Trophoblast cell (in vitro differentiated cells and primary cell): Measurements from ENCODE around the gene ZCCHC8. TPM values are rescaled to one million over a fixed set of nuclear protein-coding genes. Genes with fewer than 3 reads are reported as not detected.

ENCODE experiments used
- DNase-seq, 2 donors: peaks; one replicate each; pipeline ENCODE4 v3.0.0-alpha.2; 2016
- H2AFZ ChIP-seq: 2 replicates; pipeline ENCODE4 v1.6.1; 2013; ENCODE audit warnings: low read length, moderate library complexity, mild to moderate bottlenecking; ENCODE audit not compliant: insufficient read depth, poor library complexity
- H2AK5ac ChIP-seq: 2 replicates; pipeline ENCODE4 v1.6.1; 2013; ENCODE audit warnings: mild to moderate bottlenecking, low read length
- H2BK120ac ChIP-seq: 2 replicates; pipeline ENCODE4 v1.6.1; 2013; ENCODE audit warnings: low read length, mild to moderate bottlenecking, moderate library complexity; ENCODE audit not compliant: insufficient read depth, poor library complexity
- H2BK12ac ChIP-seq: 2 replicates; pipeline ENCODE4 v1.6.1; 2013; ENCODE audit warnings: mild to moderate bottlenecking, low read length, moderate library complexity
- H2BK5ac ChIP-seq: 2 replicates; pipeline ENCODE4 v1.6.1; 2013; ENCODE audit warnings: low read length, low read depth, moderate library complexity, mild to moderate bottlenecking; ENCODE audit not compliant: poor library complexity
- H3K14ac ChIP-seq: 2 replicates; pipeline ENCODE4 v1.6.1; 2013; ENCODE audit warnings: mild to moderate bottlenecking, low read length
- H3K18ac ChIP-seq: 2 replicates; pipeline ENCODE4 v1.6.1; 2013; ENCODE audit warnings: mild to moderate bottlenecking, low read length
- H3K23ac ChIP-seq: 2 replicates; pipeline ENCODE4 v1.6.1; 2013; ENCODE audit warnings: low read length
- H3K27ac ChIP-seq: 2 replicates; pipeline ENCODE4 v1.5.1; 2013; ENCODE audit warnings: low read depth, mild to moderate bottlenecking, inconsistent platforms, low read length, moderate library complexity
- H3K27me3 ChIP-seq: 2 replicates; pipeline ENCODE4 v1.6.1; 2013; ENCODE audit warnings: inconsistent platforms, mild to moderate bottlenecking, low read length, moderate library complexity; ENCODE audit not compliant: insufficient read depth
- H3K36me3 ChIP-seq, 2 experiments: 1 replicate in 1 of 2; 2 replicates in 1 of 2; pipeline ENCODE4 v1.6.1; 2013; ENCODE audit warnings: low read length in 2 of 2, mild to moderate bottlenecking in 2 of 2, moderate library complexity in 1 of 2; ENCODE audit not compliant: insufficient read depth in 2 of 2, control insufficient read depth in 1 of 2
- H3K4ac ChIP-seq: 2 replicates; pipeline ENCODE4 v1.6.1; 2013; ENCODE audit warnings: low read depth, mild to moderate bottlenecking, low read length, moderate library complexity
- H3K4me1 ChIP-seq, 2 experiments: 1 replicate in 1 of 2; 2 replicates in 1 of 2; pipeline ENCODE4 v1.6.1; 2013; ENCODE audit warnings: low read length in 2 of 2, mild to moderate bottlenecking in 2 of 2, moderate library complexity in 1 of 2; ENCODE audit not compliant: insufficient read depth in 2 of 2, control insufficient read depth in 1 of 2
- H3K4me2 ChIP-seq: 2 replicates; pipeline ENCODE4 v1.6.1; 2013; ENCODE audit warnings: inconsistent platforms, mild to moderate bottlenecking, low read length, moderate library complexity
- H3K4me3 ChIP-seq: 2 replicates; pipeline ENCODE4 v1.5.1; 2013; ENCODE audit warnings: mild to moderate bottlenecking, low read depth, low read length, inconsistent platforms
- H3K79me1 ChIP-seq: one replicate; pipeline ENCODE4 v1.6.1; 2013; ENCODE audit warnings: low read length
- H3K79me2 ChIP-seq: 2 replicates; pipeline ENCODE4 v1.6.1; 2013; ENCODE audit warnings: low read length, mild to moderate bottlenecking; ENCODE audit not compliant: control insufficient read depth, insufficient read depth, poor library complexity
- H3K9ac ChIP-seq: 2 replicates; pipeline ENCODE4 v1.6.1; 2013; ENCODE audit warnings: mild to moderate bottlenecking, low read length
- H3K9me3 ChIP-seq: 2 replicates; pipeline ENCODE4 v1.6.1; 2013; ENCODE audit warnings: low read depth, mild to moderate bottlenecking, control low read depth, inconsistent platforms, low read length; ENCODE audit not compliant: insufficient read depth
- H4K12ac ChIP-seq: 2 replicates; pipeline ENCODE4 v1.6.1; 2013; ENCODE audit warnings: low read depth, mild to moderate bottlenecking, low read length, moderate library complexity
- H4K8ac ChIP-seq: 2 replicates; pipeline ENCODE4 v1.6.1; 2013; ENCODE audit warnings: low read depth, mild to moderate bottlenecking, low read length, moderate library complexity
- H4K91ac ChIP-seq: one replicate; pipeline ENCODE4 v1.6.1; 2013; ENCODE audit warnings: low read depth, mild to moderate bottlenecking, low read length, moderate library complexity
- WGBS: extraction: QIAGEN DNeasy Blood & Tissue Kit; methylation state at CpG from one replicate; pipeline ENCODE4 v1.1.7; 2013; ENCODE audit warnings: missing lambda C conversion rate; ENCODE audit not compliant: insufficient read length, insufficient coverage; ENCODE audit errors: extremely low coverage; 5-methylcytosine and 5-hydroxymethylcytosine counted together
- polyA plus RNA-seq: library from polyadenylated mRNA; stranded (reverse); fragments of 200-250 nt; gene quantifications from 2 replicates; pipeline ENCODE4 v1.2.3, GENCODE V29; 2013

ZCCHC8 gene
- polyA plus RNA-seq, result 63.0 and 64.9 TPM in 2 replicates

DNA sequence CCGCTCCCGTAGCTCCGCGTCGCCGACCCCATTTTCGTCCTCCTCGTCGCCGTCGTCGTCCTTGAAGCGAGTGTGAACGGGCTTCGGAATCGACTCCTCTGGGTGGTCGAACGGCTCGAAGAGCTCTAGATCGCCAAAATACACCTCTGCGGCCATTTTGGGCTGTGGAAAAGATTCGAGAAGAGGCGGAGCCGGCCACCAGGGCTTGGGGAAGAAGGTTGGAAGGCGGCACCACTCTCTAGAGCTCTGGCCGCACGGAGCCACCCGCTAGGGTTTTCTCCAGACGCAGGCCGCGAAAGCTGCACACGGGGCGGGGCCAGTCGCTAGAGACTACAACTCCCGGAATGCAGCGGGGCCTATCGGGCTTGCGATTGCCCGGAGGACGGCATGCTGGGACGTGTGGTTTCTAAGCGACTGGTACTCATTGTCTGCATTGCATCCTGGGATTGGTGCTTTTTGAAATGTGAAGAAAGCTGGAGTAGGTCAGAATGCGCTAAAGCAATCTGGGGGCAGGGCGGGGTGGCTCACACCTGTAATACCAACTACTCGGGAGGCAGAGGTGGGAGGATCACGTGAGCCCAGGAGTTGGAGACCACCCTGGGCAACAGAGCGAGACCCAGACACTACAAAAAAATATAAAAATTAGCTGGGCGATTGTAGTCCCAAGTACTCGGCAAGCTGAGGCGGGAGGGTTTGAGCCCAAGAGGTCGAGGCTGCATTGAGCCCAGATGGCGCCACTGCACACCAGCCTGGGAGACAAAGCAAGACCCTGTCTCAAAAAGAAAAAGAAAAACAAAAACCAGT, at the start of gene ZCCHC8:
ZCCHC8 (minus strand) TSS at position 248 of the 804 bp plus-strand sequence; CDS start at position 156, 92 bp downstream.
- H3K36me3 ChIP-seq, result peaks cover 16 to 23% of the 10 kb centered on the region in 2 experiments
- H2AK5ac ChIP-seq, result peak within 1 kb of the TSS; percentile 11
- no peak within 1 kb of the TSS for H3K23ac ChIP-seq
- no peaks in the 10 kb centered on the region for H3K9me3 ChIP-seq
- peaks cover 0 to 2% of the 10 kb centered on the region in 2 experiments for H3K4me1 ChIP-seq
- H3K4ac ChIP-seq, result peak within 1 kb of the TSS; percentile 60
- peak within 1 kb of the TSS; percentile 71 for H3K14ac ChIP-seq
- peaks cover 6% of the 10 kb centered on the region for H3K79me2 ChIP-seq
- peak within 1 kb of the TSS; percentile 94 for H3K4me3 ChIP-seq
- H3K79me1 ChIP-seq, result peaks cover 8% of the 10 kb centered on the region
- H3K27ac ChIP-seq, result peak within 1 kb of the TSS; percentile 95
- H3K4me2 ChIP-seq, result peak within 1 kb of the TSS; percentile 78
- peak within 1 kb of the TSS; percentile 99 for H3K9ac ChIP-seq
- peak within 1 kb of the TSS; percentile 70 for H4K8ac ChIP-seq
- DNase-seq, result peak; percentile 100
- peak within 1 kb of the TSS; percentile 66 for H2AFZ ChIP-seq
- peak within 1 kb of the TSS; percentile 80 for H4K91ac ChIP-seq
- peak within 1 kb of the TSS; percentile 69 for H2BK5ac ChIP-seq
- H3K27me3 ChIP-seq, result no peaks in the 10 kb centered on the region
- no peak within 1 kb of the TSS for H2BK12ac ChIP-seq
- H4K12ac ChIP-seq, result peak within 1 kb of the TSS; percentile 81
- H2BK120ac ChIP-seq, result peak within 1 kb of the TSS; percentile 63
- peak within 1 kb of the TSS; percentile 64 for H3K18ac ChIP-seq
- whole genome bisulfite sequencing, result no CpG with 5 or more reads among the region's 52 CpGs

DNA sequence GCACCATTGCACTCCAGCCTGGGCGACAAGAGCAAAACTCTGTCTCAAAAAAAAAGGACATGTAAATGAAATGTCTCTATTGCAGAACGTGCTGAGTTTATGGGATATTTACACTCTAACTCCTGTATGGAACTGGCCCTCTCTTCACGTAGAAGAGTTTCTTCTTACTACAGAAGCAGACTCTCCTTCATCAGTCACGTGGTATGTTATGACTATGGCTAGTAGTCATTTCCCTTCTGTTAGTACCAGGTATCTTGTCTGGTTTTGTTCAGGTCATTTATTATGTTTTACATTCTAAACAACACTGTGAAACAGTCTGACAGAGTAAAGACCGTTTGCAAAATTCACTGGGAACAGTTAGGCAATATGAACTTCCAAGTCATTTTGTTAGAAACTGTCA, 46.6 kb upstream of the ZCCHC8 start:
- no CpG with 5 or more reads among the region's 5 CpGs for WGBS
- Histone ChIP-seq H3K9ac (no peak overlapping the region), H2BK120ac (no peak overlapping the region), H4K91ac (no peak overlapping the region), H3K4me3 (no peak overlapping the region), H2AFZ (no peak overlapping the region), H3K4me1 (no peaks in the 10 kb centered on the region), H2BK5ac (no peak overlapping the region), H3K27me3 (no peaks in the 10 kb centered on the region), H2BK12ac (no peak overlapping the region), H3K14ac (no peak overlapping the region), H4K12ac (no peak overlapping the region), H4K8ac (no peak overlapping the region), H2AK5ac (no peak overlapping the region), H3K9me3 (no peaks in the 10 kb centered on the region), H3K4me2 (no peak overlapping the region), H3K23ac (no peak overlapping the region), H3K79me1 (no peaks in the 10 kb centered on the region), H3K27ac (no peak overlapping the region), H3K4ac (no peak overlapping the region), H3K79me2 (no peaks in the 10 kb centered on the region), H3K36me3 (peaks cover 26 to 29% of the 10 kb centered on the region in 2 experiments), H3K18ac (no peak overlapping the region)
- no peak for DNase-seq

DNA sequence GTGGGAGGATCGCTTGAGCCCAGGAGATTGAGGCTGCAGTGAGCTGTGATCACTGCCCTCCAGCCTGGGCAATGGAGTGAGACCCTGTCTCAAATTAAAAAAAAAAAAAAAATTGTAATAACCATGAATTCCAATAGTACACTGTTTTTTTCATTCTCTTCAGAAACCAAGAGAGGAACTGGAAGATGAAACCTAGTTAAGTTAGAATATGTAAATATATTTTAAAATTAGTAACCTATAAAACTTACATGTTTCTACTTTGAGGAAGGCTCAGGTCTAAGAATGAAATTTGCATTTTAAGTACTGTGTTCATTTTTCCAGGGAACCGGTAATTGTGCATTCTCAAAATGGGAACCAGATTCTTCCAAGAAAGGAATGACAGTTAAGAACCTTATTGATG, 45.1 kb upstream of the ZCCHC8 start:
- no peak overlapping the region for H3K4me3 ChIP-seq
- H2BK120ac ChIP-seq, result no peak overlapping the region
- no peaks in the 10 kb centered on the region for H3K4me1 ChIP-seq
- H4K12ac ChIP-seq, result no peak overlapping the region
- H3K36me3 ChIP-seq, result peaks cover 22 to 32% of the 10 kb centered on the region in 2 experiments
- no CpG with 5 or more reads among the region's 2 CpGs for WGBS
- H2AFZ ChIP-seq, result no peak overlapping the region
- no peak overlapping the region for H3K27ac ChIP-seq
- no peak for DNase-seq
- H2BK12ac ChIP-seq, result no peak overlapping the region
- H3K27me3 ChIP-seq, result no peaks in the 10 kb centered on the region
- no peaks in the 10 kb centered on the region for H3K79me1 ChIP-seq
- no peak overlapping the region for H2BK5ac ChIP-seq
- no peak overlapping the region for H3K23ac ChIP-seq
- no peak overlapping the region for H3K14ac ChIP-seq
- H3K9me3 ChIP-seq, result no peaks in the 10 kb centered on the region
- H3K18ac ChIP-seq, result no peak overlapping the region
- no peak overlapping the region for H3K4ac ChIP-seq
- no peak overlapping the region for H3K4me2 ChIP-seq
- no peak overlapping the region for H2AK5ac ChIP-seq
- no peak overlapping the region for H3K9ac ChIP-seq
- no peak overlapping the region for H4K91ac ChIP-seq
- H4K8ac ChIP-seq, result no peak overlapping the region
- no peaks in the 10 kb centered on the region for H3K79me2 ChIP-seq

DNA sequence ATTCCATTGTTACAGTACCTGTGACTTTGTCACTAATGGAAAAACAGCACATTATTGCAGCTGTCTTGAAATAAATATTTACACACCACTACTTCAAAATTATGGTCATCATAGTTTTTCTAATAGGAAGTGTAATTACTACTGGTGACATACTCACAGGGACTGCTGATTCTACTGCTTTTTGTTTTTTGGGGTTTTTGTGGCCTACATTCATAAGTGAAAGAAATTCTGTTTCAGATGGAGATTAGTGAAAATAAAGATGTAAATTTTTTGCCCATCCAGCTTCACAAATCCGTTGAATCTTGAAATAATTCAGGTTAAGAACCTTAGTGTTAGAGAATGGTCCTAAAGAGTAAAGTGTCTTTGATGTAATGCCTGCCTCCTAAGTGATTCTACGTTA, 43.8 kb upstream of the ZCCHC8 start:
- no peak overlapping the region for H3K18ac ChIP-seq
- H2AK5ac ChIP-seq, result no peak overlapping the region
- H3K36me3 ChIP-seq, result peaks cover 23 to 37% of the 10 kb centered on the region in 2 experiments
- H3K4me3 ChIP-seq, result no peak overlapping the region
- H3K79me2 ChIP-seq, result no peaks in the 10 kb centered on the region
- no peaks in the 10 kb centered on the region for H3K9me3 ChIP-seq
- H3K4me2 ChIP-seq, result no peak overlapping the region
- H3K27ac ChIP-seq, result no peak overlapping the region
- no peak overlapping the region for H3K14ac ChIP-seq
- H4K91ac ChIP-seq, result no peak overlapping the region
- no peak overlapping the region for H3K4ac ChIP-seq
- H3K79me1 ChIP-seq, result no peaks in the 10 kb centered on the region
- no peak overlapping the region for H3K23ac ChIP-seq
- H2BK120ac ChIP-seq, result no peak overlapping the region
- WGBS, result no CpG with 5 or more reads among the region's 2 CpGs
- H2BK12ac ChIP-seq, result no peak overlapping the region
- DNase-seq, result no peak
- no peaks in the 10 kb centered on the region for H3K27me3 ChIP-seq
- no peak overlapping the region for H3K9ac ChIP-seq
- H2AFZ ChIP-seq, result no peak overlapping the region
- no peaks in the 10 kb centered on the region for H3K4me1 ChIP-seq
- no peak overlapping the region for H2BK5ac ChIP-seq
- H4K12ac ChIP-seq, result no peak overlapping the region
- H4K8ac ChIP-seq, result no peak overlapping the region
